ENCODE data around the gene RAE1. TPM values are rescaled to one million over a fixed set of nuclear protein-coding genes. Genes with fewer than 3 reads are reported as not detected.

Gene RAE1
- total RNA-seq, 2 donors from 2014 or later = 4.9 to 9.9 TPM

DNA sequence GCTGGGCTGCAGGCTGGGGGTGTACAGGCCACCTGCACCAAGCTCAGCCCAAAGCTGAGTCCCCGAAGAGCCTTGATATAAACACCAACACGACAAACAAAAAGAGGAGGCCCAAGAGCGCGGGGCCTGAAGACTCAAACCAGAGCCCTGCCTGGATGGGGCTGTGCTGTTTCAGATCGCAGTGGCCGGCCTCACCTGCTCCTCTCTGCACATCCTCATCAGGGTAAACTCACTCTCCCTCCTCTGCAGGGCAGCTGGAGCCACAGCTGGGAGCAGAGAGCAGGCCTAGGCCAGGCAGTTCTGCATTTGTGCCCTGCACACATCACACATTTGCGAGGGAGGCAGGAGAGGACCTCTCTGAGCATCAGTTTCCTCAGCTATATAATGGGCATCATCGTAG lies 36.4 kb downstream of the RAE1 start:
- Histone ChIP-seq H3K27me3 (no peaks in the 10 kb centered on the region), H3K4me1 (peaks cover 23% of the 10 kb centered on the region), H3K4me3 (no peak overlapping the region), H3K36me3 (replicated peaks in 1 of 2; ENCODE audit: insufficient read depth in 1 of 2, low read depth in 2 of 2) (no peaks in the 10 kb centered on the region), H3K27ac (no peak overlapping the region), H3K9me3 (no peaks in the 10 kb centered on the region)
- no peak for ATAC-seq
- TF ChIP-seq, protein P1, sequence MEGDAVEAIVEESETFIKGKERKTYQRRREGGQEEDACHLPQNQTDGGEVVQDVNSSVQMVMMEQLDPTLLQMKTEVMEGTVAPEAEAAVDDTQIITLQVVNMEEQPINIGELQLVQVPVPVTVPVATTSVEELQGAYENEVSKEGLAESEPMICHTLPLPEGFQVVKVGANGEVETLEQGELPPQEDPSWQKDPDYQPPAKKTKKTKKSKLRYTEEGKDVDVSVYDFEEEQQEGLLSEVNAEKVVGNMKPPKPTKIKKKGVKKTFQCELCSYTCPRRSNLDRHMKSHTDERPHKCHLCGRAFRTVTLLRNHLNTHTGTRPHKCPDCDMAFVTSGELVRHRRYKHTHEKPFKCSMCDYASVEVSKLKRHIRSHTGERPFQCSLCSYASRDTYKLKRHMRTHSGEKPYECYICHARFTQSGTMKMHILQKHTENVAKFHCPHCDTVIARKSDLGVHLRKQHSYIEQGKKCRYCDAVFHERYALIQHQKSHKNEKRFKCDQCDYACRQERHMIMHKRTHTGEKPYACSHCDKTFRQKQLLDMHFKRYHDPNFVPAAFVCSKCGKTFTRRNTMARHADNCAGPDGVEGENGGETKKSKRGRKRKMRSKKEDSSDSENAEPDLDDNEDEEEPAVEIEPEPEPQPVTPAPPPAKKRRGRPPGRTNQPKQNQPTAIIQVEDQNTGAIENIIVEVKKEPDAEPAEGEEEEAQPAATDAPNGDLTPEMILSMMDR (IDR thresholded peaks at IDR 0.05) = no peak
- TF ChIP-seq POLR2A (IDR thresholded peaks at IDR 0.05) = no peak
- 84 to 100% methylated on average over 3 to 8 of the region's 8 CpGs for WGBS, 2 donors
- DNase-seq = no peak
- intact Hi-C loops (cut with DNase I) = loop anchor here (5.0 kb wide), 1 partner anchor 60 kb away; no protein-coding TSS in a partner anchor

DNA sequence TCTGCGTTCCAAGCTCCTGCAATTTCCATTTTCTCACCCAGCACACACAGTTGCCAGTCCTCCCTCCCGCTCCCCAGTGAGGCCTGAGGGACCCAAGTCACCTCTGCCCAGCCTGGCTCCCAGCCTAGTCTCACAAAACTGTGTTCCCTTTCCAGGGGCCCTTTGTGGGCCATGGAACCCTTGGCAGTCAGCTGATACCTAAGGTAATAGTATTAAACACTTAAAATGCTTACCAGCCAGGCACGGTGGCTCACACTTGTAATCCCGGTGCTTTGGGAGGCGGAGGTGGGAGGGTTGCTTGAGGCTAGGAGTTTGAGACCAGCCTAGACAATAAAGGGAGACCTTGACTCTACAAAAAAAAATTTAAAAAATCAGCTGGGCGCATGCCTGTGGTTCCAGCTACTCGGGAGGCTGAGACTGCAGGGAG lies 36.9 kb downstream of the RAE1 start:
- no peak for DNase-seq

DNA sequence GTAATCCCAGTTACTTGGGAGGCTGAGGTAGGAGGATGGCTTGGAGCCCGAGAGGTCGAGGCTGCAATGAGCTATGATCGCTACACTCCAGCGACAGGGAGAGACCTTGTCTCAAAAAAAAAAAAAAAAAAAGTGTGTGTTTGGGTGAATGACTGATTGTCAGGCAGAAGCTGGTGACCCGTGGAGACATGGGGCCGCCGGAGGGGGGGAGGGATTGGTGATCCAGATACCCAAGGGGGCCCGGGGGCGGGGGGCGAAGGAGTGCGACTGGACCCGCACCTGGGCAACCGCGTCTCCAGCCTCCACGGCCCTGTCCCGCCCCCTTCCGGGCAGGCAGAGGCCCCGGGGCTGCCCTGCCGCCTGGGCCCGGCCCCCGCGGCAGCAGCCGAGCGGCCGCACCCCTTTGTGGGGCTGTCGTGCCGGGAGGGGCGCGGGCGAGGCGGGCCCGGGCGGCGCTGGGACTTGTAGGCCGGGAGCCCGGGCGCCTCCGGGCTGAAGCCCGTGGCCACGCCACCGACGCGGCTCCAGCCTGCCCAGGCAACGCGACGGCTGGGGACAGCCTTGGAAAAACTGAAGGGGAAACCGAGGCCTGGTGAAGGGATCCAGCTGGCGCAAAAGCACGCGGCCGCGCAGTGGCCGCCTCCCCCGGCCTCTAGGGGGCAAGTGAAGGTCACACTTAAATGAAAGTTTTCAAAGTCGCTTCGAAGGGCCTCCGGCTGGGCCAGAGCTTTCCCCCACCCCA lies 38.1 kb downstream of the RAE1 start:
- Histone ChIP-seq H3K4me3 (no peak overlapping the region), H3K27ac (peak overlapping the region in 3 of 4 donors; percentile 33 to 66 (median 57)), H3K9me3 (no peaks in the 10 kb centered on the region), H3K27me3 (no peaks in the 10 kb centered on the region), H3K4me1 (peaks cover 33% of the 10 kb centered on the region), H3K36me3 (replicated peaks in 1 of 2; ENCODE audit: insufficient read depth in 1 of 2, low read depth in 2 of 2) (no peaks in the 10 kb centered on the region)
- peak; percentile 83 for ATAC-seq
- intact Hi-C loops (cut with DNase I) = loop anchor here (5.0 kb wide), 1 partner anchor 58 kb away; no protein-coding TSS in a partner anchor
- 3 to 19% methylated on average over 7 to 42 of the region's 57 CpGs for WGBS, 2 donors
- peak; percentile 81 to 89 (median 85) for DNase-seq
- TF ChIP-seq, protein P1 (IDR thresholded peaks at IDR 0.05) = peak in 3 of 7 experiments; percentile 21 to 44 (median 29)
- peak; percentile 18 to 49 (median 47) for TF ChIP-seq POLR2A (IDR thresholded peaks at IDR 0.05)

More for the DNA sequence above, 36.9 kb downstream of the RAE1 start:
- Histone ChIP-seq H3K27me3 (no peaks in the 10 kb centered on the region), H3K4me1 (peaks cover 28% of the 10 kb centered on the region), H3K27ac (no peak overlapping the region), H3K4me3 (no peak overlapping the region), H3K9me3 (no peaks in the 10 kb centered on the region), H3K36me3 (replicated peaks in 1 of 2; ENCODE audit: insufficient read depth in 1 of 2, low read depth in 2 of 2) (no peaks in the 10 kb centered on the region)
- 78 to 85% methylated on average over 7 of the region's 7 CpGs for WGBS, 2 donors
- intact Hi-C loops (cut with DNase I) = loop anchor here (5.0 kb wide), 1 partner anchor 59 kb away; no protein-coding TSS in a partner anchor
- TF ChIP-seq, protein P1 (IDR thresholded peaks at IDR 0.05) = no peak
- TF ChIP-seq POLR2A (IDR thresholded peaks at IDR 0.05) = no peak
- ATAC-seq = no peak

DNA sequence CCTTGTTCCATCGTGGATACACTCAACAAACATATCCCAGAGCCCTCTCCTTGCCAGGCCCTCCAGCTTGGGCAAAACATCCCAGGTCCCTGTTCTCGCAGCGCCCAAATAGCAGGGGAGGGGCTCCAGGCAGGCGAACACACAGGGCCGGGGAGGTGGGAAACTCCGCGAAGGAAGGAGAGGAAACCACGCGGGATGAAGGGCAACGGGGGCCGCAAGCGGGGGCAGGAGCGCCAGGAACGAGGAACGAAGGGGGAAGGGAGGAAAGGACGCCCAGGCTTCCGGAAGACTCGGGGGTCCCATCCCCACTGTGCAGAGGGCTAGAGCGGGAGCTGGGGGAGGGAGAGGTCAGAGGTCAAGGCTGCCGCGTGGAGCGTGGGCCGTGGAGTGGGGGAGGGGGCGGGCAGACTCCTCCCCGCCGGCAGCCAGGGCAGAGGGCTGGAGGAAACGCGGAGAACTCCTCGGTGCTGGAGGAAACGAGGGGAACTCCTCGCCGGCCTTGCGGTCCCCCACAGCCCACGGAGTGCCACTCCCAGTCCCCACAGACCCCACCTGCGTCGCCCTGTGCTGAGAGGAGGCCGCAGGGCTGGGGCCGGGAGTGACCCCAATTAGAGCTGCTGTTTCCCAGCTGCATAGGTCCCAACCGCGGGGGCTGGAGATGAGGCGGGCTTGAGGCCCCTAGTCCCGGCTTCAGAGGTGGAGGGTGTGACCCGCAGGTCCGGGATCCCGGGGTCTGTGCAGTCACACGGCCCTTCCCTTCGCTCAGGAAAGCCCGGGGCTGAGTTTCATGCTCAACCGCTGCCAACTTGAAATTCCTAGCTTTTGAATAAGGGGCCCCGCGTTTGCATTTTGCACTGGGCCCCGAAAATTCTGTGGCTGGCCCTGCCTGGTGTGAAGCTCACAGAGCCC lies 38.9 kb downstream of the RAE1 start:
- Histone ChIP-seq H3K4me1 (peaks cover 33% of the 10 kb centered on the region), H3K36me3 (replicated peaks in 1 of 2; ENCODE audit: insufficient read depth in 1 of 2, low read depth in 2 of 2) (no peaks in the 10 kb centered on the region), H3K27me3 (no peaks in the 10 kb centered on the region), H3K4me3 (no peak overlapping the region), H3K9me3 (no peaks in the 10 kb centered on the region), H3K27ac (peak overlapping the region in 3 of 4 donors; percentile 33 to 66 (median 57))
- ATAC-seq = no peak
- 61 to 69% methylated on average over 34 to 38 of the region's 52 CpGs for WGBS, 2 donors
- intact Hi-C loops (cut with DNase I) = loop anchor here (5.0 kb wide), 1 partner anchor 57 kb away; no protein-coding TSS in a partner anchor
- DNase-seq = peak in 2 of 4 donors; percentile 11 to 21
- no peak for TF ChIP-seq POLR2A (IDR thresholded peaks at IDR 0.05)
- TF ChIP-seq, protein P1 (IDR thresholded peaks at IDR 0.05) = no peak
